Measurements from ENCODE around the gene GAREM1.

Gene GAREM1

DNA sequence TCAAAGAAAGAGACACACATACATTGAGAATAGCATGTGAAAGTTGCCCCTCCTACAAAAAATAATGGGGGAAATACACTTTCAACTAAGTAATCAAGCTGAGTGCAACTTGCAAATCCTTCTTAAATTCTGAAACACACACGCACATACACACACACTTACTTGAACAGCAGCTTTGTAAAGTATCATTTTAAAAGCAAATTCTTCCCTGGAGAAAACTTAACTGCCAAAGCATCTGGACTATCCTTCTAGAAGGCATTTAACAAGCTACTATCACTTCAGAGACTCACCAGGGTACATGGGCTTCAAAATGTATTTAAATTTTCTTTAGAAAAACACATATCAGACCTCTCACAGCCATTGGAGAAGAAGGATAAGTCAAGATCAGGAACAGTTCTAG is 15.3 kb downstream of the GAREM1 start:
- no peaks in the 10 kb centered on the region for H3K4me1 ChIP-seq (ENCODE audit: control insufficient read depth, low read depth, low read length)
- no peak overlapping the region for H4K5ac ChIP-seq (ENCODE audit: low read length)
- H2AK5ac ChIP-seq (ENCODE audit: low read length), result no peak overlapping the region
- H3K27me3 ChIP-seq (ENCODE audit: insufficient read depth, low read length, poor library complexity), result no peaks in the 10 kb centered on the region
- no peak overlapping the region for H3K4ac ChIP-seq (ENCODE audit: low read depth, low read length)
- H4K8ac ChIP-seq (ENCODE audit: low read depth, low read length), result no peak overlapping the region
- H3K79me2 ChIP-seq (ENCODE audit: control insufficient read depth, insufficient read depth, low read length), result no peaks in the 10 kb centered on the region
- no peak overlapping the region for H2BK120ac ChIP-seq (ENCODE audit: low read depth, low read length)
- no peak overlapping the region for H3K18ac ChIP-seq (ENCODE audit: low read length)
- H3K27ac ChIP-seq (ENCODE audit: low read depth, low read length), result no peak overlapping the region
- peaks cover 6% of the 10 kb centered on the region for H3K79me1 ChIP-seq (ENCODE audit: low read length)
- H3K36me3 ChIP-seq (ENCODE audit: control insufficient read depth, insufficient read depth, low read length), result no peaks in the 10 kb centered on the region
- no peak overlapping the region for H3K23ac ChIP-seq (ENCODE audit: low read length)
- H3K56ac ChIP-seq (ENCODE audit: low read length), result no peak overlapping the region
- WGBS (ENCODE audit: extremely low coverage, insufficient coverage, low lambda C conversion rate), result no CpG with 5 or more reads among the region's 1 CpG
- no peak overlapping the region for H2BK15ac ChIP-seq (replicated peaks; ENCODE audit: low read depth)
- H3K9ac ChIP-seq (ENCODE audit: low read length), result no peak overlapping the region
- no peak overlapping the region for H2BK5ac ChIP-seq (ENCODE audit: low read length)
- H3K4me3 ChIP-seq (ENCODE audit: low read length), result no peak overlapping the region
- DNase-seq, result no peak
- no peak overlapping the region for H3K4me2 ChIP-seq (ENCODE audit: low read length)

DNA sequence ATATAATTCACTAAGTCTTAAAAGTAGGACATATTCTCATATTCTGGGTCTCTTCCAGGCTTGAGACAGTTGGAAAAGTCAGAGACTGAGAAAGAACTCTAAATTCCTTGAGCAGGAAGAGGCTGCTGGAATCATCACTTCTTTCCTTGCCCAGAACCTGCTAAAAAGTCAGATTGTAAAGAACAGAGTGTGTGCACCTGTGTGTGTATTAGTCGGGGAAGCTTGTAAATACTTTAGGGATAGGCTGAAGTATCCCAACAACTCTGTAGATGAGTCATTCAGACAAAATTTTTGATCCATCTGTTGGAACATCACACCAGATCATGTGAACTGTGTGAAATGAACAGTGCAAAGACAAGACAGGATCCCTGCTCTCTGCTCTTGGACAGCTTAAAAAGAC is 16.1 kb downstream of the GAREM1 start:
- H2AK5ac ChIP-seq (ENCODE audit: low read length), result no peak overlapping the region
- no peaks in the 10 kb centered on the region for H3K4me1 ChIP-seq (ENCODE audit: control insufficient read depth, low read depth, low read length)
- no peak overlapping the region for H3K27ac ChIP-seq (ENCODE audit: low read depth, low read length)
- no peak for DNase-seq
- H3K18ac ChIP-seq (ENCODE audit: low read length), result no peak overlapping the region
- no peaks in the 10 kb centered on the region for H3K79me2 ChIP-seq (ENCODE audit: control insufficient read depth, insufficient read depth, low read length)
- H3K4ac ChIP-seq (ENCODE audit: low read depth, low read length), result no peak overlapping the region
- no peak overlapping the region for H4K5ac ChIP-seq (ENCODE audit: low read length)
- H2BK15ac ChIP-seq (replicated peaks; ENCODE audit: low read depth), result no peak overlapping the region
- H3K9ac ChIP-seq (ENCODE audit: low read length), result no peak overlapping the region
- WGBS (ENCODE audit: extremely low coverage, insufficient coverage, low lambda C conversion rate), result no CpG with 5 or more reads among the region's 1 CpG
- H3K23ac ChIP-seq (ENCODE audit: low read length), result no peak overlapping the region
- no peak overlapping the region for H3K4me2 ChIP-seq (ENCODE audit: low read length)
- no peak overlapping the region for H3K4me3 ChIP-seq (ENCODE audit: low read length)
- H2BK120ac ChIP-seq (ENCODE audit: low read depth, low read length), result no peak overlapping the region
- H2BK5ac ChIP-seq (ENCODE audit: low read length), result no peak overlapping the region
- no peaks in the 10 kb centered on the region for H3K36me3 ChIP-seq (ENCODE audit: control insufficient read depth, insufficient read depth, low read length)
- peaks cover 6% of the 10 kb centered on the region for H3K79me1 ChIP-seq (ENCODE audit: low read length)
- no peak overlapping the region for H3K56ac ChIP-seq (ENCODE audit: low read length)
- H4K8ac ChIP-seq (ENCODE audit: low read depth, low read length), result no peak overlapping the region
- H3K27me3 ChIP-seq (ENCODE audit: insufficient read depth, low read length, poor library complexity), result no peaks in the 10 kb centered on the region

DNA sequence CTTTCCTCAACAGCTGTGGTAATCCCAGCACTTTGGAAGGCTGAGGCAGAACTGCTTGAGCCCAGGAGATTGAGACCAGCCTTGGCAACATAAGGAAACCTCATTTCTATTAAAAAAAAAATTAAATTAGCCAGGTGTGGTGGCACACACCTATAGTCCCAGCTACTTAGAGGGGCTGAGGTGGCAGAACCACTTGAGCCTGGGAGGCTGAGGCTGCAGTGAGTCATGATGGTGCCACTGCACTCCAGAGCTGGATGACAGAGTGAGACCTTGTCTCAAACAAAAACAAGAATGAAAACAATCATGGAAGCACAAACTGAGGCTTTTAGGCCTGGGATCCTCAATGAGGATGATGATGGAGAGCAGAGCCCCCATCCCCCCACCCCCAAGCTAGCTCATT is 19.8 kb downstream of the GAREM1 start:
- Histone ChIP-seq H2AK5ac (ENCODE audit: low read length) (no peak overlapping the region), H4K5ac (ENCODE audit: low read length) (no peak overlapping the region), H3K9ac (ENCODE audit: low read length) (no peak overlapping the region), H3K36me3 (ENCODE audit: control insufficient read depth, insufficient read depth, low read length) (no peaks in the 10 kb centered on the region), H3K18ac (ENCODE audit: low read length) (no peak overlapping the region), H2BK5ac (ENCODE audit: low read length) (no peak overlapping the region), H4K8ac (ENCODE audit: low read depth, low read length) (no peak overlapping the region), H2BK15ac (replicated peaks; ENCODE audit: low read depth) (no peak overlapping the region), H3K79me1 (ENCODE audit: low read length) (peaks cover 6% of the 10 kb centered on the region), H3K27me3 (ENCODE audit: insufficient read depth, low read length, poor library complexity) (no peaks in the 10 kb centered on the region), H2BK120ac (ENCODE audit: low read depth, low read length) (no peak overlapping the region), H3K56ac (ENCODE audit: low read length) (no peak overlapping the region), H3K23ac (ENCODE audit: low read length) (no peak overlapping the region), H3K4ac (ENCODE audit: low read depth, low read length) (no peak overlapping the region), H3K4me3 (ENCODE audit: low read length) (no peak overlapping the region), H3K4me1 (ENCODE audit: control insufficient read depth, low read depth, low read length) (no peaks in the 10 kb centered on the region), H3K79me2 (ENCODE audit: control insufficient read depth, insufficient read depth, low read length) (no peaks in the 10 kb centered on the region), H3K27ac (ENCODE audit: low read depth, low read length) (no peak overlapping the region), H3K4me2 (ENCODE audit: low read length) (no peak overlapping the region)
- DNase-seq, result no peak

GRCh38 chr18:32450026-32450691 is 20.5 kb downstream of the GAREM1 start:
- Histone ChIP-seq H4K8ac (ENCODE audit: low read depth, low read length) (no peak overlapping the region), H2AK5ac (ENCODE audit: low read length) (no peak overlapping the region), H3K36me3 (ENCODE audit: control insufficient read depth, insufficient read depth, low read length) (no peaks in the 10 kb centered on the region), H3K18ac (ENCODE audit: low read length) (no peak overlapping the region), H3K27me3 (ENCODE audit: insufficient read depth, low read length, poor library complexity) (no peaks in the 10 kb centered on the region), H3K4me2 (ENCODE audit: low read length) (no peak overlapping the region), H3K79me2 (ENCODE audit: control insufficient read depth, insufficient read depth, low read length) (no peaks in the 10 kb centered on the region), H3K9ac (ENCODE audit: low read length) (no peak overlapping the region), H3K4ac (ENCODE audit: low read depth, low read length) (no peak overlapping the region), H3K56ac (ENCODE audit: low read length) (no peak overlapping the region), H2BK5ac (ENCODE audit: low read length) (no peak overlapping the region), H3K27ac (ENCODE audit: low read depth, low read length) (no peak overlapping the region), H3K4me3 (ENCODE audit: low read length) (no peak overlapping the region), H2BK15ac (replicated peaks; ENCODE audit: low read depth) (no peak overlapping the region), H3K4me1 (ENCODE audit: control insufficient read depth, low read depth, low read length) (no peaks in the 10 kb centered on the region), H3K23ac (ENCODE audit: low read length) (no peak overlapping the region), H2BK120ac (ENCODE audit: low read depth, low read length) (no peak overlapping the region), H4K5ac (ENCODE audit: low read length) (no peak overlapping the region), H3K79me1 (ENCODE audit: low read length) (peaks cover 8% of the 10 kb centered on the region)
- DNase-seq, result no peak
- WGBS (ENCODE audit: extremely low coverage, insufficient coverage, low lambda C conversion rate), result no CpG with 5 or more reads among the region's 3 CpGs

DNA sequence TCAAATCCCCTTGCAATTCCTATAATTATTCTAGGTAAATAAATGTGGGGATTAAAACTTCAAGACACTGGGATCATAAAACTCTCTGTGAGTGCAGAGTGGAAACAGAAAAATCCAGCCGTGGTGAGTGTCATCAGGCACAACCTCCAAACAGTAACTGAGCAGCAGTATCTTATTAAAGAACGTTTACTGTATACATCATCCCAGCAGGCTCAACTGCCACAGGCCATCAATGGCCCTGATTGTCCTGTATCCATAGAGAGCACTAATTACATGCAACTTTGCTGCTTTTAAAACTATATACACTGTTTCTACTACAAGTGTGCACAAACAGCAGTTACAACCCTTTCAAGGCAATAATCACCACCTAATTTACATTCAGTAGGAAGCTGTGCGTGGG is 23.9 kb downstream of the GAREM1 start:
- no peaks in the 10 kb centered on the region for H3K27me3 ChIP-seq (ENCODE audit: insufficient read depth, low read length, poor library complexity)
- H3K18ac ChIP-seq (ENCODE audit: low read length), result no peak overlapping the region
- H4K8ac ChIP-seq (ENCODE audit: low read depth, low read length), result no peak overlapping the region
- no peak overlapping the region for H2AK5ac ChIP-seq (ENCODE audit: low read length)
- no peak overlapping the region for H3K9ac ChIP-seq (ENCODE audit: low read length)
- H3K4ac ChIP-seq (ENCODE audit: low read depth, low read length), result no peak overlapping the region
- H3K4me3 ChIP-seq (ENCODE audit: low read length), result no peak overlapping the region
- no peaks in the 10 kb centered on the region for H3K79me2 ChIP-seq (ENCODE audit: control insufficient read depth, insufficient read depth, low read length)
- peaks cover 7% of the 10 kb centered on the region for H3K79me1 ChIP-seq (ENCODE audit: low read length)
- no peak overlapping the region for H2BK5ac ChIP-seq (ENCODE audit: low read length)
- H3K36me3 ChIP-seq (ENCODE audit: control insufficient read depth, insufficient read depth, low read length), result no peaks in the 10 kb centered on the region
- WGBS (ENCODE audit: extremely low coverage, insufficient coverage, low lambda C conversion rate), result no CpG with 5 or more reads among the region's 3 CpGs
- no peaks in the 10 kb centered on the region for H3K4me1 ChIP-seq (ENCODE audit: control insufficient read depth, low read depth, low read length)
- no peak for DNase-seq
- no peak overlapping the region for H3K56ac ChIP-seq (ENCODE audit: low read length)
- no peak overlapping the region for H2BK120ac ChIP-seq (ENCODE audit: low read depth, low read length)
- H3K27ac ChIP-seq (ENCODE audit: low read depth, low read length), result no peak overlapping the region
- no peak overlapping the region for H2BK15ac ChIP-seq (replicated peaks; ENCODE audit: low read depth)
- no peak overlapping the region for H3K4me2 ChIP-seq (ENCODE audit: low read length)
- H3K23ac ChIP-seq (ENCODE audit: low read length), result no peak overlapping the region
- no peak overlapping the region for H4K5ac ChIP-seq (ENCODE audit: low read length)

DNA sequence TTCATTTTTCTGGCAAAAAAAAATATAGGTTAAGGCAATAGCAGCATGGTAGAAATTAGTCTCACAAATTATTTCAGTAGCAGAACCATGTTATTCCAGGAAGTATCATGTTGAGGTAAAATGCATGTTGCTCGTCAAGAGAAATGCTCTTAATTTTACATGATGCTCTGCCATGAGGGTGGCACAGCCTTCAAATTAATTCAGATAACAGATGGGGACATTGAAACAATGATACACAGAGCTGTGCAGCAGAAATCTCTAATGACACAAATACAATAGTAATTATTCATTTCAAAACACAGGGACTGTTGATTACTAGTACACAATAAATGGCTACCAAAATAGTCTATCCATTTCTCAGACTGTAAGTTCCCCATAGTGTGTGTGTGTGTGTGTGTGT is 24.8 kb downstream of the GAREM1 start:
- Histone ChIP-seq H2BK120ac (ENCODE audit: low read depth, low read length) (no peak overlapping the region), H3K36me3 (ENCODE audit: control insufficient read depth, insufficient read depth, low read length) (no peaks in the 10 kb centered on the region), H3K56ac (ENCODE audit: low read length) (no peak overlapping the region), H3K4me1 (ENCODE audit: control insufficient read depth, low read depth, low read length) (no peaks in the 10 kb centered on the region), H3K4me2 (ENCODE audit: low read length) (no peak overlapping the region), H3K4ac (ENCODE audit: low read depth, low read length) (no peak overlapping the region), H4K8ac (ENCODE audit: low read depth, low read length) (no peak overlapping the region), H3K27ac (ENCODE audit: low read depth, low read length) (no peak overlapping the region), H3K18ac (ENCODE audit: low read length) (no peak overlapping the region), H2BK5ac (ENCODE audit: low read length) (no peak overlapping the region), H3K27me3 (ENCODE audit: insufficient read depth, low read length, poor library complexity) (no peaks in the 10 kb centered on the region), H3K4me3 (ENCODE audit: low read length) (no peak overlapping the region), H2BK15ac (replicated peaks; ENCODE audit: low read depth) (no peak overlapping the region), H3K9ac (ENCODE audit: low read length) (no peak overlapping the region), H3K23ac (ENCODE audit: low read length) (no peak overlapping the region), H4K5ac (ENCODE audit: low read length) (no peak overlapping the region), H3K79me2 (ENCODE audit: control insufficient read depth, insufficient read depth, low read length) (no peaks in the 10 kb centered on the region), H3K79me1 (ENCODE audit: low read length) (peaks cover 6% of the 10 kb centered on the region), H2AK5ac (ENCODE audit: low read length) (no peak overlapping the region)
- no peak for DNase-seq
- WGBS (ENCODE audit: extremely low coverage, insufficient coverage, low lambda C conversion rate), result no CpG with 5 or more reads among the region's 1 CpG
